Bone marrow (tissue), 2 donors: ENCODE data around the gene PDE6H.

Experiments
- DNase-seq, 2 donors: peaks; one replicate each; lab custom pipeline; 2025; lab: John Stamatoyannopoulos, UW

PDE6H gene

GRCh38 chr12:14951851-14952250 is 21.0 kb upstream of the PDE6H start:
- no peak for DNase-seq

GRCh38 chr12:14952299-14952921 is 20.4 kb upstream of the PDE6H start:
- DNase-seq = peak in 1 of 2 donors; percentile 49

GRCh38 chr12:14953752-14954151 is 19.1 kb upstream of the PDE6H start:
- DNase-seq = no peak

DNA sequence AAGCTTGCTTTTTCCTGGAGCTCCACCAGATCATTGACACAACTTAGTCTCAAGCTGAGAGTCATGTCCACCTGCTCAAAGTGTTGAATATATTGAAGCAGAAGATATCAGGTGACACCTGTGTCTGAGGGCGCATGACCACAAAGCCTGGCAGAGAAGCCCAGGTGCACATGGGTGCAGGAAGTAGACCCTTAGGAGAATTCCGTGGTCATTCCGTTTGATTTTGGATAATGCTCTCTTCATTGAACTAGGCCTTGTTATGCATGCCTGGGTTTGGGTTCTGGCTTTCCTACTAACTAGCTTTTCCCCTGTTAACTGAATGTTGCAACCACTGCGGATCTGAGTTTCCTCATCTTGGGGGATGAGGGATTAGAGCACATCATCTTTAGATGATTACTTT is 18.6 kb upstream of the PDE6H start:
- DNase-seq = no peak

DNA sequence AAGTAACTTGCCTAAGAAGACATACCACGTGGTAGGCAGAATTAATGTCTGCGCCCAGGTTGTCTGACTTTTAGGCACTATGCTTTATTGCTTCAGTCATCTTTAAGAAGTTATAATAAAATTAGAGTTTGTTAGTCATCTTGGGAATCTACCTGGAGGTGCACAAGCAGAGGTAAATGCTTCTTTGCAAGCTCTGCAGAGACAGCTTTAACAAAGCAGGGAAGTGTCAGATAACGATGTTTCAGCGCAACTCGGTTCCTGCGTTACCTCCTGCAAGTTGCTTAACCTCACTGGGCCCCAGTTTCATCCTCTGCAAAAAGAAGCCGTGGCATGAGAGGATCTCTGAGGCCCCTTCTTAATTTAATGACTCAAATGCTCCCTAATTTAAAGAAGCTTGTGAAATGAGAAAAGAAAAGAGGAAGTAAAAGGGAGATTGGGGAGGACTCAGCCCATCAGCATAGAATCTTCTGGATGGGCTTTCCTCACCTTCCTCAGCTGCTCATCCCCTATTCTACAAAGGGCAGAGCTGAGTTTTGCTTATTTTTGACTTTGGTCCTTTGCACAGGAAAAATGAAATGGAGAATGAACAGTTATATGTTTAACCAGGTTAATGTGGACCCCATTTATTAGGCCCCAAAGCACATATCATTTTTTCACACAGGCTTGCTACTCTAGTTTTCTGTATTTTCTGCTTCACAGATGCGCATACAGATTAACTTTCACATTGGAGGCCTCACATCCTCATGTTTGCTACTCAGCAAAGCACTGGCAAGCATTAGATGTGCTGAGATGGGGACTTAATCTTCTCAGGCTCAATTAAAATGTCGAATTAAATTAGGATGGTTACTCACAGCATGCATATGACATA is 16.6 kb upstream of the PDE6H start:
- DNase-seq = peak in 1 of 2 donors; percentile 85

DNA sequence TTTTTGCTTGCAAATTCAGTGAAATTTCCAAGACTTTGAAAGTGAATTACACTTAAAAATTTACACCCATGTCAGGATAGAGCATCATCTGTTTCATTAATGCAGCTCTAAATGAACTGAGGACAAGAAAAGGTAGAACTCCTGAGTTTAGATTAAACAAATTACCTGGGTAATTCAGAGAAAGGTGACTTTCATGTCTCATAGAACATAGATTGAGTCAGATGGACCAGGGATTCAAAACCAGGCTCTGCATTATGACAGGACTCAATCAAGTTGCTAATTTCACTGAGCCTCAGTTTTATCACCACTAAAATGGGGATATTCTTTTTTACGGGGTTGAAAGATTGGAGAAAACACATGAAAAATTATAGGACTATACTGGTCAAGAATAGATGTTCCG is 15.9 kb upstream of the PDE6H start:
- DNase-seq = no peak

DNA sequence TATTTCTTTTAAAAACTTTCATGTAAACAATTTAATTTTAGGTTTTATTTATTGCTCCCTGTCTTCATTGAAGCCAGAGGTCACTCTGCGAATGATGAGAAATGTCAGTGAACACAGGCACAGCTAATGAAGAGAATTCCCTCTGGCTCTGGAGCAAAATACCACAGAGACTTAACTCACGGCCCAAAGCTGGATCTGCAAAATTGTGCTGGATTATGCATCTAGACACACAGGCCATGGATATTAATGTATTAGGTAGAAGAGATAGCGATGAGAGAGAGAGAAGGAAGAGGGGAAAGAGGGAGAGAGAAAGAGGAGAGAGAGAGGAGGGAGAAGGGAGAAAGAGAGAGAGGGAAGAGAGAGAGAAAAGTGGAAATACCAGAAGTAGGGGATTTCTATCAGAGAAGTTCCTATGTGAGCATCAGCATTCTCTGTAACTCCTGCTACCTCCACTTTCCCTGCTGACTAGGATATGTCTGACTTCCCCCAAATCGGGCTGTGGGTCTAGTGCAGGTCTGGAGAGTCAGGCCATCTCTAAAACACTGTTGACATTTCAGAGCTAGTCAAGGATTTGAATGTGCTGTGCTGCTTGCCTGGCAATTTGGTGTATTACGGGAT is 15.2 kb upstream of the PDE6H start:
- DNase-seq = no peak

GRCh38 chr12:14958361-14959125 is 14.3 kb upstream of the PDE6H start:
- no peak for DNase-seq

GRCh38 chr12:14959126-14959440 is 13.8 kb upstream of the PDE6H start:
- DNase-seq = no peak

GRCh38 chr12:14959463-14959862 is 13.4 kb upstream of the PDE6H start:
- peak in 1 of 2 donors; percentile 54 for DNase-seq

DNA sequence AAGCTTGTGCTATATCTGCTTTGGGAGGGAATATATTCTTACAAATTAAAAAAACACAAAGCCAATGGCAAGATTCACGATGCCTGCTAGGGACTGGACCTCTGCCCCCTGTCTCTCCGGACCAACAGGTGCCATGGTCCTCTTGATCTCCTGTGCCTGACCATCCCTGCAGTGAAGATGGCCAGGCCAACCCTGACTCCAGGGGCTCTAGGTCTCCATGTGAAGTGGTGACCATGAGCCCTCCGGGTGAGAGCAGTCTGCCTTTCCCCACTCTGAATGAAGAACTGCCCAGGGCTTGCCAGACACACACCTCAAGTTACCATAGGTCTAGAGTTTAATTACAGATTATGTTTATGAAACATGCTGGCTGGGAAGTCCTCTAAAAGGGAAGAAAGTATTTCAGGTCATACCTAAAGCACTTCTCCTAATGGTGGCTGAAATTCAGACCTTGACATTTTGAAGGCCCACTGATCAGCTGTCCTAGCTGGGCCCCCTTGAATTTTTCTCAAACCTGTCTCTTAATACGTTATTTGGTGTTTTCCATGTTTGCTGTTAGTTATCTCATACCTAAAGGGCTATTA is 12.8 kb upstream of the PDE6H start:
- no peak for DNase-seq

GRCh38 chr12:14960548-14961465 is 12.0 kb upstream of the PDE6H start:
- peak; percentile 59 to 96 for DNase-seq

GRCh38 chr12:14961466-14962152 is 11.2 kb upstream of the PDE6H start, which contains the start of gene ARHGDIB:
Gene ARHGDIB (minus strand): TSS chr12:14961601. CDS start chr12:14950712, 10,889 bp downstream.
- DNase-seq = peak in 1 of 2 donors; percentile 98

GRCh38 chr12:14962153-14962539 is 10.7 kb upstream of the PDE6H start:
- no peak for DNase-seq

DNA sequence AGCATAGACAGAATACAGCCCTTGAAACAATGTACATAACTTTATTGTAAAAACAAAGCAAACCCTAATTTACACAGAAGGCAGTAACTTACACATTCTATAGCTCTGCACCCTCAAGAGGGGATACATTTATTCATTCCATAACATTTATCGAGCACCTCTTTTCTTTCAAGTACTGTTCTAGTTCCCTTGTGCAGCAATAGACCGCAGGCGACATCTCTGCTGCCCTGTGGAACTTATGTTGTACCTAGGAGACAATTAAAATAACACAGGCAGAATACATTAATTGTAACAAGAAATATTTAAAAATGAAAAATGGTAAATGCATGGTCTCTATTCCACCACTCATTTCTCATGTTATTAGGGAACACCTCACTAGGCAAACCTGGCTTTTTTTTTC is 10.0 kb upstream of the PDE6H start:
- DNase-seq = no peak

GRCh38 chr12:14963520-14963919 is 9.3 kb upstream of the PDE6H start:
- DNase-seq = no peak

GRCh38 chr12:14964406-14964805 is 8.4 kb upstream of the PDE6H start:
- DNase-seq = no peak

DNA sequence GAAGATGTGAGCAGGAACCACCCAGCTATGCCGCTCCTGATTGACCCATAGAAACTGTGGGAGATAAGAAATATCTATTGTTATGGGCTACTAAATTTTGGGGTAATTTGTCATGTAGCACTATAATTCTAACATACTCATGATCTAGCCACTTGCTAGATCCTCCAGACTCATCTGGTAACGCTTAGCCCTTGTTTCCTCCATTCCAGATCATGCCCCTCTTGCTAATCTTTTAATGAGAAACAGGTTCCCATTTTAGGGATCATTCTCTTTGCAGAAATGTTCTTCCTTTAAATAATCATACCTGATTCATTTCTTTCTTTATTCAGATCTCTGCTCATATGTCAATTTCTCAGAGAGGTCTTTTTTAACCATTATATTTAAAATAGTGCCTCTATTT is 7.6 kb upstream of the PDE6H start:
- DNase-seq = no peak

- DNase-seq = no peak
Measured at GRCh38 chr12:14968478-14968877, 4.4 kb upstream of the PDE6H start.

DNA sequence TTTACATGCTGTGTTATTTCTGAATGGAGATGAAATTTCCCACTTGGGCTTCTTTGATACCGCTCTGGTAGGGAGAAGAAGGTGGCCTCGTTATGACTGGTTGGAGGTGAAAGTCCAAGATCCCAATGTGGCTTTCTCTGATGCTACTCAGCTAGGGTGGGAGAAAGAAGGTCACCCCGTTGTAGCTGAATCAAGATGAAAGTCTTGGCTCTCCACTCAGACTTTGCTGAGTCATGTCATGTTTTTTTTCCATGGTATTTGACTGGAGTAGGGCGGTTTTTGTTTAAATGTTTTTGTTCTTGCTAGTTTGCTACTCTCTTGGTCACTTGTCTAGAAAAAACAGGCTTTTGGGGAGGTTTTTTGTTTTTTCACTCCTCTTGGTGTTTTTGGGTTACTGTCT is 2.4 kb upstream of the PDE6H start:
- no peak for DNase-seq
